Measurements from ENCODE around the gene PPP6R1.

Gene PPP6R1

GRCh38 chr19:55279340-55279739 lies 20.5 kb upstream of the PPP6R1 start:
- peak overlapping the region; percentile 79 for H3K27ac ChIP-seq (ENCODE audit: low read length)
- peaks cover 0 to 22% of the 10 kb centered on the region in 2 donors for H3K36me3 ChIP-seq (ENCODE audit: control insufficient read depth in 1 of 2, insufficient read depth in 2 of 2, low read length in 2 of 2)
- H3K27me3 ChIP-seq (ENCODE audit: low read depth, low read length) = no peaks in the 10 kb centered on the region
- peaks cover 0 to 19% of the 10 kb centered on the region in 2 donors for H3K4me1 ChIP-seq (ENCODE audit: control insufficient read depth in 1 of 2, insufficient read depth in 2 of 2, low read length in 2 of 2)
- peak overlapping the region; percentile 90 to 94 for H3K4me3 ChIP-seq (ENCODE audit: low read depth in 1 of 2, low read length in 2 of 2)
- no peaks in the 10 kb centered on the region for H3K9me3 ChIP-seq (ENCODE audit: control insufficient read depth in 1 of 2, low read length in 2 of 2)

DNA sequence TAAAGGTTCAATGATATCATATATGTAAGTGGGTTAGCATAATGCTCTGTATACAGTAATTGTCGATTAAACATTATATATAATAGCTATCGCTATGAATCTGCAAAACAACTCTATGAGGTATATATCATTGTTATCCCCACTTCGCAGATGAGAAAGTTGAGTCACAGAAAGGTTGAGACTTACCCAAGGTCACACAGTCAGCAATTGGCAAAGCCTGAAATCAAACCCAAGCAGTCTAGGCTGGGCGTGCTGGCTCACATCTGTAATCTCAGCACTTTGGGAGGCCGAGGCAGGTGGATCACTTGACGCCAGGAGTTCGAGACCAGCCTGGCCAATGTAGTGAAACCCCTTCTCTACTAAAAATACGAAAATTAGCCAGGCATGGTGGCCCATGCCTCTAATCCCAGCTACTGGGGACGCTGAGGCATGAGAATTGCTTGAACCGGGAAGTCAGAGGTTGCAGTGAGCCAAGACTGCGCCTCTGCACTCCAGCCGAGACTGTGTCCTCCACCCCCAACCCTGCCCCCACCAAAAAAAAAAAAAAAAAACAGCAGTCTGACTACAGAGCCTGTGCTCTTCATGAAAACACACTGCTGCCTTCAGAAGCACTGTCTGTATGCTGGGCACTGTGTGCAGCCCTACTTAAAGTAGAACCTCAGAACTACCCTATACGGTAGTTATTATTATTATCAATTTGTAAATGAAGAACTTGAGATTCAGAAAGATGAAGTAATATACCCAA lies 19.7 kb upstream of the PPP6R1 start:
- peaks cover 0 to 19% of the 10 kb centered on the region in 2 donors for H3K4me1 ChIP-seq (ENCODE audit: control insufficient read depth in 1 of 2, insufficient read depth in 2 of 2, low read length in 2 of 2)
- H3K9me3 ChIP-seq (ENCODE audit: control insufficient read depth in 1 of 2, low read length in 2 of 2) = no peaks in the 10 kb centered on the region
- no peak overlapping the region for H3K27ac ChIP-seq (ENCODE audit: low read length)
- peak overlapping the region; percentile 21 to 90 for H3K4me3 ChIP-seq (ENCODE audit: low read depth in 1 of 2, low read length in 2 of 2)
- peaks cover 2 to 29% of the 10 kb centered on the region in 2 donors for H3K36me3 ChIP-seq (ENCODE audit: control insufficient read depth in 1 of 2, insufficient read depth in 2 of 2, low read length in 2 of 2)
- no peaks in the 10 kb centered on the region for H3K27me3 ChIP-seq (ENCODE audit: low read depth, low read length)

- no peaks in the 10 kb centered on the region for H3K27me3 ChIP-seq (ENCODE audit: low read depth, low read length)
- peaks cover 0 to 19% of the 10 kb centered on the region in 2 donors for H3K4me1 ChIP-seq (ENCODE audit: control insufficient read depth in 1 of 2, insufficient read depth in 2 of 2, low read length in 2 of 2)
- peak overlapping the region; percentile 39 for H3K27ac ChIP-seq (ENCODE audit: low read length)
- peaks cover 10 to 38% of the 10 kb centered on the region in 2 donors for H3K36me3 ChIP-seq (ENCODE audit: control insufficient read depth in 1 of 2, insufficient read depth in 2 of 2, low read length in 2 of 2)
- H3K4me3 ChIP-seq (ENCODE audit: low read depth in 1 of 2, low read length in 2 of 2) = no peak overlapping the region
- H3K9me3 ChIP-seq (ENCODE audit: control insufficient read depth in 1 of 2, low read length in 2 of 2) = no peaks in the 10 kb centered on the region
Observed at GRCh38 chr19:55277494-55277893, 18.7 kb upstream of the PPP6R1 start.

- H3K4me3 ChIP-seq (ENCODE audit: low read depth in 1 of 2, low read length in 2 of 2) = no peak overlapping the region
- no peaks in the 10 kb centered on the region for H3K27me3 ChIP-seq (ENCODE audit: low read depth, low read length)
- peak overlapping the region; percentile 39 for H3K27ac ChIP-seq (ENCODE audit: low read length)
- peaks cover 10 to 38% of the 10 kb centered on the region in 2 donors for H3K36me3 ChIP-seq (ENCODE audit: control insufficient read depth in 1 of 2, insufficient read depth in 2 of 2, low read length in 2 of 2)
- no peaks in the 10 kb centered on the region for H3K9me3 ChIP-seq (ENCODE audit: control insufficient read depth in 1 of 2, low read length in 2 of 2)
- peaks cover 0 to 19% of the 10 kb centered on the region in 2 donors for H3K4me1 ChIP-seq (ENCODE audit: control insufficient read depth in 1 of 2, insufficient read depth in 2 of 2, low read length in 2 of 2)
Observed at GRCh38 chr19:55276720-55277430, 18.1 kb upstream of the PPP6R1 start.

- peaks cover 10 to 45% of the 10 kb centered on the region in 2 donors for H3K36me3 ChIP-seq (ENCODE audit: control insufficient read depth in 1 of 2, insufficient read depth in 2 of 2, low read length in 2 of 2)
Observed at GRCh38 chr19:55275851-55276719, 17.3 kb upstream of the PPP6R1 start.

DNA sequence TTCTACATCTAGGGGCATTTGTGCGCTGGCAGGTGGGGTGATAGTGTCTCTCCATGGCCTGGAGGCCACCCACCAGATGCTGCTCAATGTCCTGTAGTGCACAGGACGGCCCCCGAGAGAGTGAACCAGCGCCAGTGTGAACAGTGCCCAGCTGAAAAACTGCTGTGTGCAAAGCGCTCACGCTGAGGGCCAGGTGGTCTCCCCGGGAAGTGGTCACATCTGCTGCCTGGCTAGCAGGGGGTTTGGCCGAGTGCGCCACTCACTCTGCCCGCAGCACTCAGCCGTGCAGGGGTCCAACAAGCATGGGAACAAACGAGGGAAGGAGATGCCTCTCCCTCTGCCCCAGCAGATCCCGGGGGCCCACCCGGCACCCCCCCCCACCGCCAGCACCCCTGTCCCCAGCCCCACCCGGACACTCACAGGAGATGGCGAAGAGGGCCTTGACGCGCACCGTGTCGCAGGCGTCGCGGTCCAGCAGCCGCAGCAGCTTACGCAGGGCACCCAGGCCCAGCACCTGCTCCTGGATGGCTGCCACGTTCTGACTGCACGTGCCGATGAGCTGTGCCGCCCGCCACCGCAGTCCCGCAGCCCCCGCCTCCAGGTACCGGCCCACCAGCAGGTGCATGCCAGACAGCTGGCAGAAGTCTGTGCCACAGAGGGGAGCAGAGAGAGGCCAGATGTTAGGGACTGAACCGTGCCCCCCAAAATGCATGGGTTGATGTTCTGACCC lies 15.3 kb upstream of the PPP6R1 start:
- Histone ChIP-seq H3K27me3 (ENCODE audit: low read depth, low read length) (no peaks in the 10 kb centered on the region), H3K36me3 (ENCODE audit: control insufficient read depth in 1 of 2, insufficient read depth in 2 of 2, low read length in 2 of 2) (peaks cover 10 to 57% of the 10 kb centered on the region in 2 donors), H3K4me3 (ENCODE audit: low read depth in 1 of 2, low read length in 2 of 2) (no peak overlapping the region), H3K9me3 (ENCODE audit: control insufficient read depth in 1 of 2, low read length in 2 of 2) (no peaks in the 10 kb centered on the region), H3K27ac (ENCODE audit: low read length) (no peak overlapping the region), H3K4me1 (ENCODE audit: control insufficient read depth in 1 of 2, insufficient read depth in 2 of 2, low read length in 2 of 2) (peaks cover 0 to 6% of the 10 kb centered on the region in 2 donors)

More at GRCh38 chr19:55275851-55276719, 17.3 kb upstream of the PPP6R1 start:
- no peak overlapping the region for H3K27ac ChIP-seq (ENCODE audit: low read length)
- H3K27me3 ChIP-seq (ENCODE audit: low read depth, low read length) = no peaks in the 10 kb centered on the region
- no peak overlapping the region for H3K4me3 ChIP-seq (ENCODE audit: low read depth in 1 of 2, low read length in 2 of 2)
- no peaks in the 10 kb centered on the region for H3K9me3 ChIP-seq (ENCODE audit: control insufficient read depth in 1 of 2, low read length in 2 of 2)
- H3K4me1 ChIP-seq (ENCODE audit: control insufficient read depth in 1 of 2, insufficient read depth in 2 of 2, low read length in 2 of 2) = peaks cover 0 to 19% of the 10 kb centered on the region in 2 donors

GRCh38 chr19:55272142-55272541 lies 13.3 kb upstream of the PPP6R1 start:
- Histone ChIP-seq H3K27ac (ENCODE audit: low read length) (no peak overlapping the region), H3K36me3 (ENCODE audit: control insufficient read depth in 1 of 2, insufficient read depth in 2 of 2, low read length in 2 of 2) (peaks cover 10 to 47% of the 10 kb centered on the region in 2 donors), H3K4me1 (ENCODE audit: control insufficient read depth in 1 of 2, insufficient read depth in 2 of 2, low read length in 2 of 2) (no peaks in the 10 kb centered on the region), H3K9me3 (ENCODE audit: control insufficient read depth in 1 of 2, low read length in 2 of 2) (no peaks in the 10 kb centered on the region), H3K4me3 (ENCODE audit: low read depth in 1 of 2, low read length in 2 of 2) (no peak overlapping the region), H3K27me3 (ENCODE audit: low read depth, low read length) (no peaks in the 10 kb centered on the region)

- no peaks in the 10 kb centered on the region for H3K4me1 ChIP-seq (ENCODE audit: control insufficient read depth in 1 of 2, insufficient read depth in 2 of 2, low read length in 2 of 2)
- H3K4me3 ChIP-seq (ENCODE audit: low read depth in 1 of 2, low read length in 2 of 2) = no peak overlapping the region
- peaks cover 10 to 42% of the 10 kb centered on the region in 2 donors for H3K36me3 ChIP-seq (ENCODE audit: control insufficient read depth in 1 of 2, insufficient read depth in 2 of 2, low read length in 2 of 2)
- H3K27me3 ChIP-seq (ENCODE audit: low read depth, low read length) = no peaks in the 10 kb centered on the region
- H3K9me3 ChIP-seq (ENCODE audit: control insufficient read depth in 1 of 2, low read length in 2 of 2) = no peaks in the 10 kb centered on the region
- no peak overlapping the region for H3K27ac ChIP-seq (ENCODE audit: low read length)
Observed at GRCh38 chr19:55270172-55270942, 11.5 kb upstream of the PPP6R1 start.

GRCh38 chr19:55269299-55269698 lies 10.5 kb upstream of the PPP6R1 start:
- H3K9me3 ChIP-seq (ENCODE audit: control insufficient read depth in 1 of 2, low read length in 2 of 2) = no peaks in the 10 kb centered on the region
- no peaks in the 10 kb centered on the region for H3K4me1 ChIP-seq (ENCODE audit: control insufficient read depth in 1 of 2, insufficient read depth in 2 of 2, low read length in 2 of 2)
- H3K36me3 ChIP-seq (ENCODE audit: control insufficient read depth in 1 of 2, insufficient read depth in 2 of 2, low read length in 2 of 2) = peaks cover 10 to 35% of the 10 kb centered on the region in 2 donors
- no peaks in the 10 kb centered on the region for H3K27me3 ChIP-seq (ENCODE audit: low read depth, low read length)
- no peak overlapping the region for H3K27ac ChIP-seq (ENCODE audit: low read length)
- H3K4me3 ChIP-seq (ENCODE audit: low read depth in 1 of 2, low read length in 2 of 2) = no peak overlapping the region

DNA sequence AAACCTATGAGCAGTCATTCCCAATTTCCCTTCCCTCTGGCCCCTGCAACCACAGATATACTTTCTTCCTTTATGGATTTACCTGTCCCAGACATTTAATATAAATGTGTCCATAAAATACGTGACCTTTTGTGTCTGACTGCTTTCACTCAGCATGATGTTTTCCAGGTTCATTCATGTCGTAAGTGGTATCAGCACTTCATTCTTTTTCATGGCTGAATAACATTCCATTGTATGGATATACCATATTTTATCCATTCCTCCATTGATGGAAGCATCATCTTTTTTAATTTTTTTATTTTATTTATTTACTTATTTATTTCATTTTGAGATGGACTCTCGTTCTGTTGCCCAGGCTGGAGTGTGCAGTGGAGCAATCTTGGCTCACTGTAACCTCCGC lies 8.0 kb upstream of the PPP6R1 start:
- peaks cover 0 to 28% of the 10 kb centered on the region in 2 donors for H3K36me3 ChIP-seq (ENCODE audit: control insufficient read depth in 1 of 2, insufficient read depth in 2 of 2, low read length in 2 of 2)
- no peak overlapping the region for H3K27ac ChIP-seq (ENCODE audit: low read length)

More for the DNA sequence above, 8.0 kb upstream of the PPP6R1 start:
- H3K27me3 ChIP-seq (ENCODE audit: low read depth, low read length) = no peaks in the 10 kb centered on the region
- no peaks in the 10 kb centered on the region for H3K9me3 ChIP-seq (ENCODE audit: control insufficient read depth in 1 of 2, low read length in 2 of 2)
- no peak overlapping the region for H3K4me3 ChIP-seq (ENCODE audit: low read depth in 1 of 2, low read length in 2 of 2)
- no peaks in the 10 kb centered on the region for H3K4me1 ChIP-seq (ENCODE audit: control insufficient read depth in 1 of 2, insufficient read depth in 2 of 2, low read length in 2 of 2)
